Astrocyte (in vitro differentiated cells and primary cell): ENCODE results near the gene CHSY1. TPM values are rescaled to one million over a fixed set of nuclear protein-coding genes. Genes with fewer than 3 reads are reported as not detected.
A peak's percentile ranks its signal among the peaks of the same experiment; 100 is the strongest.

ENCODE experiments used
- DNase-seq: peaks from one replicate; pipeline ENCODE4 v3.0.0-alpha.2; 2010; ENCODE audit warnings: low read depth
- FAIRE-seq: peaks from 2 replicates; lab custom pipeline; 2011; peaks lifted over from hg19 to GRCh38; lab: Jason Lieb, UNC
- H2AFZ ChIP-seq: 2 replicates; pipeline ENCODE4 v1.6.0; 2012; ENCODE audit warnings: low read depth, low read length, inconsistent platforms
- H3K27ac ChIP-seq: 2 replicates; pipeline ENCODE4 v1.5.1; 2011; ENCODE audit warnings: low read depth, low read length, inconsistent platforms
- H3K27me3 ChIP-seq: 2 replicates; pipeline ENCODE4 v1.6.0; 2011; ENCODE audit warnings: low read length, inconsistent platforms; ENCODE audit not compliant: insufficient read depth
- H3K36me3 ChIP-seq: 2 replicates; pipeline ENCODE4 v1.5.1; 2011; ENCODE audit warnings: low read length, inconsistent platforms; ENCODE audit not compliant: insufficient read depth
- H3K4me1 ChIP-seq: 2 replicates; pipeline ENCODE4 v1.5.1; 2011; ENCODE audit warnings: low read length, inconsistent platforms; ENCODE audit not compliant: insufficient read depth
- H3K4me2 ChIP-seq: 2 replicates; pipeline ENCODE4 v1.6.0; 2012; ENCODE audit warnings: low read length, inconsistent platforms
- H3K4me3 ChIP-seq: 2 replicates; pipeline ENCODE4 v1.5.1; 2011; ENCODE audit warnings: low read depth, mild to moderate bottlenecking, low read length, inconsistent platforms; ENCODE audit not compliant: insufficient read depth
- H3K79me2 ChIP-seq: 2 replicates; pipeline ENCODE4 v1.6.0; 2012; ENCODE audit warnings: mild to moderate bottlenecking, low read length, inconsistent platforms; ENCODE audit not compliant: insufficient read depth
- H3K9ac ChIP-seq: 2 replicates; pipeline ENCODE4 v1.6.0; 2012; ENCODE audit warnings: mild to moderate bottlenecking, low read length, inconsistent platforms
- H3K9me3 ChIP-seq: 2 replicates; pipeline ENCODE4 v1.5.1; 2012; ENCODE audit warnings: low read depth, mild to moderate bottlenecking, low read length, inconsistent platforms; ENCODE audit not compliant: insufficient read depth
- H4K20me1 ChIP-seq: 2 replicates; pipeline ENCODE4 v1.6.0; 2012; ENCODE audit warnings: low read length, inconsistent platforms; ENCODE audit not compliant: insufficient read depth
- H3K27ac Mint-ChIP-seq: one replicate; pipeline ENCODE4 v1.8.0; 2021; ENCODE audit warnings: mild to moderate bottlenecking, mixed read lengths; ENCODE audit not compliant: unreplicated experiment
- H3K27me3 Mint-ChIP-seq: one replicate; pipeline ENCODE4 v1.8.0; 2021; ENCODE audit warnings: low read depth, mixed read lengths; ENCODE audit not compliant: unreplicated experiment
- H3K36me3 Mint-ChIP-seq: one replicate; pipeline ENCODE4 v1.8.0; 2021; ENCODE audit warnings: low read depth, mixed read lengths; ENCODE audit not compliant: unreplicated experiment
- H3K4me1 Mint-ChIP-seq: one replicate; pipeline ENCODE4 v1.8.0; 2021; ENCODE audit warnings: low read depth, mixed read lengths; ENCODE audit not compliant: unreplicated experiment
- H3K4me3 Mint-ChIP-seq: one replicate; pipeline ENCODE4 v1.8.0; 2021; ENCODE audit warnings: mild to moderate bottlenecking, moderate library complexity, mixed read lengths; ENCODE audit not compliant: unreplicated experiment
- H3K9me3 Mint-ChIP-seq: one replicate; pipeline ENCODE4 v1.8.0; 2021; ENCODE audit warnings: mild to moderate bottlenecking, mixed read lengths; ENCODE audit not compliant: unreplicated experiment
- CTCF ChIP-seq: IDR thresholded peaks from 2 replicates; pipeline ENCODE4 v1.5.1; 2011; ENCODE audit warnings: low read depth, mild to moderate bottlenecking, inconsistent platforms, low read length, moderate library complexity; ENCODE audit not compliant: insufficient read depth
- EZH2 ChIP-seq: IDR thresholded peaks from 2 replicates; pipeline ENCODE4 v1.6.1; 2012; ENCODE audit warnings: mild to moderate bottlenecking, low read length, inconsistent platforms; ENCODE audit not compliant: insufficient read depth
- total RNA-seq: library from RNA; stranded (reverse); gene quantifications from 2 replicates; pipeline ENCODE4 v1.2.1, GENCODE V29; 2021

The CHSY1 gene
- total RNA-seq, 1 donor from 2014 or later: 42.2 TPM

- H3K27me3 ChIP-seq: no peaks in the 10 kb centered on the region
- no peak overlapping the region for H3K27ac ChIP-seq
- H3K27me3 Mint-ChIP-seq: peaks cover 3% of the 10 kb centered on the region
- H3K36me3 Mint-ChIP-seq: no peaks in the 10 kb centered on the region
- H3K4me1 Mint-ChIP-seq: peaks cover 4% of the 10 kb centered on the region
- H3K9ac ChIP-seq: no peak overlapping the region
- H3K4me1 ChIP-seq: peaks cover 21% of the 10 kb centered on the region
- H2AFZ ChIP-seq: no peak overlapping the region
- H3K4me3 ChIP-seq: no peak overlapping the region
- TF ChIP-seq CTCF (no peak), EZH2 (no peak)
- H3K9me3 ChIP-seq: no peaks in the 10 kb centered on the region
- peak overlapping the region; percentile 10 for H3K4me2 ChIP-seq
- no peaks in the 10 kb centered on the region for H3K79me2 ChIP-seq
- H3K4me3 Mint-ChIP-seq: no peak overlapping the region
- H3K27ac Mint-ChIP-seq: no peak overlapping the region
- no peak for FAIRE-seq
- no peaks in the 10 kb centered on the region for H4K20me1 ChIP-seq
- no peaks in the 10 kb centered on the region for H3K36me3 ChIP-seq
- peak; percentile 43 for DNase-seq
- no peaks in the 10 kb centered on the region for H3K9me3 Mint-ChIP-seq
Measured at GRCh38 chr15:101156509-101157159, 95.2 kb downstream of the CHSY1 start.

DNA sequence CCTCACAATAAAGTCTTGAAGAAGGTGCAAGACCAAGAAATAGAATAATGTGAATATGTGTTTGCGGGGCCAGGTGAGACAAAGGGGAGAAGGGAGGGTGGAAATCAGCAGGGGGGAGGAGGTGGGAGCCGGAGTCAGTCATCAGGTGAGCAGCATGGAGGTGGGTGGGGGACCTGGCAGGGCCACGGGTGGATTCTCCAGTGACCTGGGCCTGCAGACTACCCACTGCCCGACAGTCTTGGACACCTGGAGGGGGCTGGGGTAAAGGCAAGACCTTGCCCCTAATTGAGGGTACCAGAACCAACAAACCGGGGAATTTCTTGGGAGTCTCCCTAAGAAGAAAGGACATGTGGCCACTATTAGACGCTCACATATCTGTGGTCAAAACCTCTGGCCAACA, 95.8 kb downstream of the CHSY1 start:
- no peaks in the 10 kb centered on the region for H3K27me3 ChIP-seq
- Mint-ChIP-seq H3K4me1 (peaks cover 4% of the 10 kb centered on the region), H3K36me3 (no peaks in the 10 kb centered on the region), H3K9me3 (no peaks in the 10 kb centered on the region), H3K4me3 (no peak overlapping the region), H3K27me3 (peaks cover 3% of the 10 kb centered on the region), H3K27ac (no peak overlapping the region)
- no peaks in the 10 kb centered on the region for H4K20me1 ChIP-seq
- TF ChIP-seq CTCF: no peak
- no peaks in the 10 kb centered on the region for H3K36me3 ChIP-seq
- FAIRE-seq (no peak), DNase-seq (no peak)
- peaks cover 21% of the 10 kb centered on the region for H3K4me1 ChIP-seq
- H3K79me2 ChIP-seq: no peaks in the 10 kb centered on the region
- no peak overlapping the region for H3K27ac ChIP-seq
- H3K9me3 ChIP-seq: no peaks in the 10 kb centered on the region
- H3K9ac ChIP-seq: no peak overlapping the region
- H3K4me2 ChIP-seq: no peak overlapping the region
- H3K4me3 ChIP-seq: no peak overlapping the region
- no peak overlapping the region for H2AFZ ChIP-seq

GRCh38 chr15:101153801-101154656, 97.8 kb downstream of the CHSY1 start:
- Histone ChIP-seq H3K9ac (no peak overlapping the region), H3K79me2 (no peaks in the 10 kb centered on the region), H3K4me3 (no peak overlapping the region), H3K27me3 (no peaks in the 10 kb centered on the region), H3K9me3 (no peaks in the 10 kb centered on the region), H3K4me1 (peaks cover 8% of the 10 kb centered on the region), H3K36me3 (no peaks in the 10 kb centered on the region), H4K20me1 (no peaks in the 10 kb centered on the region), H2AFZ (no peak overlapping the region), H3K4me2 (no peak overlapping the region), H3K27ac (no peak overlapping the region)
- Mint-ChIP-seq H3K36me3 (no peaks in the 10 kb centered on the region), H3K27ac (no peak overlapping the region), H3K9me3 (no peaks in the 10 kb centered on the region), H3K4me1 (peaks cover 3% of the 10 kb centered on the region), H3K4me3 (peak overlapping the region; percentile 50), H3K27me3 (peaks cover 4% of the 10 kb centered on the region)
- FAIRE-seq (no peak), DNase-seq (no peak)
- TF ChIP-seq CTCF (no peak), EZH2 (no peak)
